Measurements from ENCODE around the gene HIRIP3. TPM values are rescaled to one million over a fixed set of nuclear protein-coding genes. Genes with fewer than 3 reads are reported as not detected.

Gene HIRIP3
- total and polyA plus RNA-seq, 2 experiments from 2014 or later = 10.4 to 18.5 TPM

DNA sequence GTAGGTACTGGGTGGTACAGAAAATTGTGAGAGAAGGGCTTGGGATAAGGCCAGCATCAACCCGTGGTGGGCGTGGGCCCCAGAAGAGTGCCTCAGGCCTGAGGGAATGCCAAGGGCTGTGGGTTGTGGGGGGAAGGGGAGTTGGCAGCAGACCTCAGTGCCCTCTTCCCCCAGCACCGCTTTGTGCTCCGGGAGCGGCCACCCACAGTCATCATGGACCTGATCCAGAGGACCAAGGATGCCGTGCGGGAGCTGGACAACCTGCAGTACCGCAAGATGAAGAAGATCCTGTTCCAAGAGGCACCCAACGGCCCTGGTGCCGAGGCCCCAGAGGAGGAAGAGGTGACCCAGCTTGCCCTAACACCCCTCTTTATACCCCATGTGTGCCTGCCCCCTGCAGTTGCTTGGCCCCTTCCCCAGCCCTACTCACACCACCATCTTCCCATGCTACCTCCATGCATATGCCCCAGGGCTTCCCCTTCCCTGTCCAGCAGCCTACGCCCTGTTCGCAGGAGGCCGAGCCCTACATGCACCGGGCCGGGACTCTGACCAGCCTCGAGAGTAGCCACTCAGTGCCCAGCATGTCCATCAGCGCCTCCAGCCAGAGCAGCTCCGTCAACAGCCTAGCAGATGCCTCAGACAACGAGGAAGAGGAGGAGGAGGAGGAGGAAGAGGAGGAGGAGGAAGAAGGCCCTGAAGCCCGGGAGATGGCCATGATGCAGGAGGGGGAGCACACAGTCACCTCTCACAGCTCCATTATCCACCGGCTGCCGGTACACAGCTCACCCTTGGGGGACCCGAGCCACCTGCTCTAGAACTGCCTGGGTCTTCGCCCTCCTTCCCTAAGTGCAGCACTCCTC, 12.6 kb downstream of the HIRIP3 start:
- Histone ChIP-seq H3K4me3 (no peak overlapping the region), H3K79me2 (replicated peaks; ENCODE audit: insufficient read depth) (no peaks in the 10 kb centered on the region; the same call in 1 of the 2 replicates), H2AFZ (no peak overlapping the region), H4K20me1 (replicated peaks; ENCODE audit: insufficient read depth) (no peaks in the 10 kb centered on the region; the same call in 1 of the 2 replicates), H3K9me2 (ENCODE audit: insufficient read depth) (no peaks in the 10 kb centered on the region), H3F3A (replicated peaks; ENCODE audit: low read depth) (no peaks in the 10 kb centered on the region), H3K27me3 (ENCODE audit: insufficient read depth) (no peaks in the 10 kb centered on the region), H3K27ac (ENCODE audit: low read depth) (no peak overlapping the region), H3K4me1 (ENCODE audit: insufficient read depth) (no peaks in the 10 kb centered on the region), H3K4me2 (no peak overlapping the region), H3K36me3 (ENCODE audit: insufficient read depth) (peaks cover 29% of the 10 kb centered on the region)
- Mint-ChIP-seq H3K27me3 (ENCODE audit: insufficient read depth, low read depth, poor library complexity) (peaks cover 5% of the 10 kb centered on the region), H3K36me3 (ENCODE audit: low read depth) (peaks cover 66% of the 10 kb centered on the region), H3K27ac (no peak overlapping the region), H3K4me1 (no peaks in the 10 kb centered on the region; the same call in 2 of the 3 replicates), H3K9me3 (no peaks in the 10 kb centered on the region; the same call in 2 of the 3 replicates), H3K4me3 (no peak overlapping the region)
- TF ChIP-seq REST (IDR thresholded peaks at IDR 0.05; ENCODE audit: unreplicated experiment) (no peak), STAT1 (IDR thresholded peaks at IDR 0.05; ENCODE audit: unreplicated experiment) (no peak), EZH2 (IDR thresholded peaks at IDR 0.05; ENCODE audit: low read depth, unreplicated experiment) (no peak), ZNF114 (CRISPR knock-in tag; IDR thresholded peaks at IDR 0.05) (no peak), NANOG (IDR thresholded peaks at IDR 0.05; ENCODE audit: borderline replicate concordance) (no peak), POLR2AphosphoS5 (IDR thresholded peaks at IDR 0.05; ENCODE audit: low read depth) (no peak), EZH2phosphoT487 (IDR thresholded peaks at IDR 0.05; ENCODE audit: unreplicated experiment) (no peak), ZNF331 (CRISPR knock-in tag; IDR thresholded peaks at IDR 0.05; ENCODE audit: low read depth) (no peak), CREB1 (CRISPR knock-in tag; IDR thresholded peaks at IDR 0.05; ENCODE audit: low read depth) (no peak), JUNB (IDR thresholded peaks at IDR 0.05; ENCODE audit: unreplicated experiment) (no peak)
- TF ChIP-seq, protein P1, sequence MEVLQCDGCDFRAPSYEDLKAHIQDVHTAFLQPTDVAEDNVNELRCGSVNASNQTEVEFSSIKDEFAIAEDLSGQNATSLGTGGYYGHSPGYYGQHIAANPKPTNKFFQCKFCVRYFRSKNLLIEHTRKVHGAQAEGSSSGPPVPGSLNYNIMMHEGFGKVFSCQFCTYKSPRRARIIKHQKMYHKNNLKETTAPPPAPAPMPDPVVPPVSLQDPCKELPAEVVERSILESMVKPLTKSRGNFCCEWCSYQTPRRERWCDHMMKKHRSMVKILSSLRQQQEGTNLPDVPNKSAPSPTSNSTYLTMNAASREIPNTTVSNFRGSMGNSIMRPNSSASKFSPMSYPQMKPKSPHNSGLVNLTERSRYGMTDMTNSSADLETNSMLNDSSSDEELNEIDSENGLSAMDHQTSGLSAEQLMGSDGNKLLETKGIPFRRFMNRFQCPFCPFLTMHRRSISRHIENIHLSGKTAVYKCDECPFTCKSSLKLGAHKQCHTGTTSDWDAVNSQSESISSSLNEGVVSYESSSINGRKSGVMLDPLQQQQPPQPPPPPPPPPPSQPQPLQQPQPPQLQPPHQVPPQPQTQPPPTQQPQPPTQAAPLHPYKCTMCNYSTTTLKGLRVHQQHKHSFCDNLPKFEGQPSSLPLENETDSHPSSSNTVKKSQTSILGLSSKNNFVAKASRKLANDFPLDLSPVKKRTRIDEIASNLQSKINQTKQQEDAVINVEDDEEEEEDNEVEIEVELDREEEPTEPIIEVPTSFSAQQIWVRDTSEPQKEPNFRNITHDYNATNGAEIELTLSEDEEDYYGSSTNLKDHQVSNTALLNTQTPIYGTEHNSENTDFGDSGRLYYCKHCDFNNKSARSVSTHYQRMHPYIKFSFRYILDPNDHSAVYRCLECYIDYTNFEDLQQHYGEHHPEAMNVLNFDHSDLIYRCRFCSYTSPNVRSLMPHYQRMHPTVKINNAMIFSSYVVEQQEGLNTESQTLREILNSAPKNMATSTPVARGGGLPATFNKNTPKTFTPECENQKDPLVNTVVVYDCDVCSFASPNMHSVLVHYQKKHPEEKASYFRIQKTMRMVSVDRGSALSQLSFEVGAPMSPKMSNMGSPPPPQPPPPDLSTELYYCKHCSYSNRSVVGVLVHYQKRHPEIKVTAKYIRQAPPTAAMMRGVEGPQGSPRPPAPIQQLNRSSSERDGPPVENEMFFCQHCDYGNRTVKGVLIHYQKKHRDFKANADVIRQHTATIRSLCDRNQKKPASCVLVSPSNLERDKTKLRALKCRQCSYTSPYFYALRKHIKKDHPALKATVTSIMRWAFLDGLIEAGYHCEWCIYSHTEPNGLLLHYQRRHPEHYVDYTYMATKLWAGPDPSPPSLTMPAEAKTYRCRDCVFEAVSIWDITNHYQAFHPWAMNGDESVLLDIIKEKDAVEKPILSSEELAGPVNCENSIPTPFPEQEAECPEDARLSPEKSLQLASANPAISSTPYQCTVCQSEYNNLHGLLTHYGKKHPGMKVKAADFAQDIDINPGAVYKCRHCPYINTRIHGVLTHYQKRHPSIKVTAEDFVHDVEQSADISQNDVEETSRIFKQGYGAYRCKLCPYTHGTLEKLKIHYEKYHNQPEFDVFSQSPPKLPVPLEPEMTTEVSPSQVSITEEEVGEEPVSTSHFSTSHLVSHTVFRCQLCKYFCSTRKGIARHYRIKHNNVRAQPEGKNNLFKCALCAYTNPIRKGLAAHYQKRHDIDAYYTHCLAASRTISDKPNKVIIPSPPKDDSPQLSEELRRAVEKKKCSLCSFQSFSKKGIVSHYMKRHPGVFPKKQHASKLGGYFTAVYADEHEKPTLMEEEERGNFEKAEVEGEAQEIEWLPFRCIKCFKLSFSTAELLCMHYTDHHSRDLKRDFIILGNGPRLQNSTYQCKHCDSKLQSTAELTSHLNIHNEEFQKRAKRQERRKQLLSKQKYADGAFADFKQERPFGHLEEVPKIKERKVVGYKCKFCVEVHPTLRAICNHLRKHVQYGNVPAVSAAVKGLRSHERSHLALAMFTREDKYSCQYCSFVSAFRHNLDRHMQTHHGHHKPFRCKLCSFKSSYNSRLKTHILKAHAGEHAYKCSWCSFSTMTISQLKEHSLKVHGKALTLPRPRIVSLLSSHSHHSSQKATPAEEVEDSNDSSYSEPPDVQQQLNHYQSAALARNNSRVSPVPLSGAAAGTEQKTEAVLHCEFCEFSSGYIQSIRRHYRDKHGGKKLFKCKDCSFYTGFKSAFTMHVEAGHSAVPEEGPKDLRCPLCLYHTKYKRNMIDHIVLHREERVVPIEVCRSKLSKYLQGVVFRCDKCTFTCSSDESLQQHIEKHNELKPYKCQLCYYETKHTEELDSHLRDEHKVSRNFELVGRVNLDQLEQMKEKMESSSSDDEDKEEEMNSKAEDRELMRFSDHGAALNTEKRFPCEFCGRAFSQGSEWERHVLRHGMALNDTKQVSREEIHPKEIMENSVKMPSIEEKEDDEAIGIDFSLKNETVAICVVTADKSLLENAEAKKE (CRISPR knock-in tag; IDR thresholded peaks at IDR 0.05) = no peak
- TF ChIP-seq, protein P2, sequence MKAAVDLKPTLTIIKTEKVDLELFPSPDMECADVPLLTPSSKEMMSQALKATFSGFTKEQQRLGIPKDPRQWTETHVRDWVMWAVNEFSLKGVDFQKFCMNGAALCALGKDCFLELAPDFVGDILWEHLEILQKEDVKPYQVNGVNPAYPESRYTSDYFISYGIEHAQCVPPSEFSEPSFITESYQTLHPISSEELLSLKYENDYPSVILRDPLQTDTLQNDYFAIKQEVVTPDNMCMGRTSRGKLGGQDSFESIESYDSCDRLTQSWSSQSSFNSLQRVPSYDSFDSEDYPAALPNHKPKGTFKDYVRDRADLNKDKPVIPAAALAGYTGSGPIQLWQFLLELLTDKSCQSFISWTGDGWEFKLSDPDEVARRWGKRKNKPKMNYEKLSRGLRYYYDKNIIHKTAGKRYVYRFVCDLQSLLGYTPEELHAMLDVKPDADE (IDR thresholded peaks at IDR 0.05) = no peak
- TF ChIP-seq, protein P3, sequence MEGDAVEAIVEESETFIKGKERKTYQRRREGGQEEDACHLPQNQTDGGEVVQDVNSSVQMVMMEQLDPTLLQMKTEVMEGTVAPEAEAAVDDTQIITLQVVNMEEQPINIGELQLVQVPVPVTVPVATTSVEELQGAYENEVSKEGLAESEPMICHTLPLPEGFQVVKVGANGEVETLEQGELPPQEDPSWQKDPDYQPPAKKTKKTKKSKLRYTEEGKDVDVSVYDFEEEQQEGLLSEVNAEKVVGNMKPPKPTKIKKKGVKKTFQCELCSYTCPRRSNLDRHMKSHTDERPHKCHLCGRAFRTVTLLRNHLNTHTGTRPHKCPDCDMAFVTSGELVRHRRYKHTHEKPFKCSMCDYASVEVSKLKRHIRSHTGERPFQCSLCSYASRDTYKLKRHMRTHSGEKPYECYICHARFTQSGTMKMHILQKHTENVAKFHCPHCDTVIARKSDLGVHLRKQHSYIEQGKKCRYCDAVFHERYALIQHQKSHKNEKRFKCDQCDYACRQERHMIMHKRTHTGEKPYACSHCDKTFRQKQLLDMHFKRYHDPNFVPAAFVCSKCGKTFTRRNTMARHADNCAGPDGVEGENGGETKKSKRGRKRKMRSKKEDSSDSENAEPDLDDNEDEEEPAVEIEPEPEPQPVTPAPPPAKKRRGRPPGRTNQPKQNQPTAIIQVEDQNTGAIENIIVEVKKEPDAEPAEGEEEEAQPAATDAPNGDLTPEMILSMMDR (conservative IDR thresholded peaks at IDR 0.05; ENCODE audit: low read depth in 2 of 2) = no peak
- no peak for DNase-seq (ENCODE audit: low spot score)
- ATAC-seq = no peak

Data from GM23338 (cell line).